Epithelial cell of esophagus (primary cell): ENCODE data around the gene UCMA.

Experiments
- DNase-seq: peaks from one replicate; pipeline ENCODE4 v3.0.0; 2010; ENCODE audit warnings: low read depth
- H3K4me3 ChIP-seq: 2 replicates; pipeline ENCODE4 v1.5.1; 2011; ENCODE audit warnings: mild to moderate bottlenecking, low read length, control low read depth
- TF ChIP-seq, protein P1 (sequence below): IDR thresholded peaks from 2 replicates; pipeline ENCODE4 v1.5.1; 2011; ENCODE audit warnings: low read depth, mild to moderate bottlenecking, low read length, control low read depth, inconsistent platforms; ENCODE audit not compliant: insufficient read depth; ENCODE audit errors: missing control alignments

Gene UCMA

DNA sequence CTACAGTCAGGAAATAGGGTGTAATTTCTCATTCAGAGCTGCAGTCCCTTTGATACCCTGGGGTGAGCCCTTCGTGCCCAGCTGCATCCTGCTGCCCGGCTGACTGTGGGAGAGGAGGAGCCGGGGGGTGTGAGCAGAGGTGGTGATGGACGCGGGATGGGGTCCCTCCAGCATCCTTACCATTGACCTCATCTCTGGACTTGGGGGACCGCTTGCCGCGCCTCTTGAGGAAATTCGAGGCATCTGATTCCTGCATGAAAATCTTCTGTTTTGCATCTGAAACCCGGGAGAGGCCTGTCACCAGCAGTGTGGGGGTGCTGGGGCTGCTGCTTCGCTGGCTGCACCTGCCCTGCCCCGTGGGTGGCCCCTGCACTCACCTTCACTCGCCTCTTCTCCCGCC lies 816 bp downstream of the UCMA start:
- TF ChIP-seq, protein P1, sequence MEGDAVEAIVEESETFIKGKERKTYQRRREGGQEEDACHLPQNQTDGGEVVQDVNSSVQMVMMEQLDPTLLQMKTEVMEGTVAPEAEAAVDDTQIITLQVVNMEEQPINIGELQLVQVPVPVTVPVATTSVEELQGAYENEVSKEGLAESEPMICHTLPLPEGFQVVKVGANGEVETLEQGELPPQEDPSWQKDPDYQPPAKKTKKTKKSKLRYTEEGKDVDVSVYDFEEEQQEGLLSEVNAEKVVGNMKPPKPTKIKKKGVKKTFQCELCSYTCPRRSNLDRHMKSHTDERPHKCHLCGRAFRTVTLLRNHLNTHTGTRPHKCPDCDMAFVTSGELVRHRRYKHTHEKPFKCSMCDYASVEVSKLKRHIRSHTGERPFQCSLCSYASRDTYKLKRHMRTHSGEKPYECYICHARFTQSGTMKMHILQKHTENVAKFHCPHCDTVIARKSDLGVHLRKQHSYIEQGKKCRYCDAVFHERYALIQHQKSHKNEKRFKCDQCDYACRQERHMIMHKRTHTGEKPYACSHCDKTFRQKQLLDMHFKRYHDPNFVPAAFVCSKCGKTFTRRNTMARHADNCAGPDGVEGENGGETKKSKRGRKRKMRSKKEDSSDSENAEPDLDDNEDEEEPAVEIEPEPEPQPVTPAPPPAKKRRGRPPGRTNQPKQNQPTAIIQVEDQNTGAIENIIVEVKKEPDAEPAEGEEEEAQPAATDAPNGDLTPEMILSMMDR: no peak
- DNase-seq: no peak
- no peak overlapping the region for H3K4me3 ChIP-seq

DNA sequence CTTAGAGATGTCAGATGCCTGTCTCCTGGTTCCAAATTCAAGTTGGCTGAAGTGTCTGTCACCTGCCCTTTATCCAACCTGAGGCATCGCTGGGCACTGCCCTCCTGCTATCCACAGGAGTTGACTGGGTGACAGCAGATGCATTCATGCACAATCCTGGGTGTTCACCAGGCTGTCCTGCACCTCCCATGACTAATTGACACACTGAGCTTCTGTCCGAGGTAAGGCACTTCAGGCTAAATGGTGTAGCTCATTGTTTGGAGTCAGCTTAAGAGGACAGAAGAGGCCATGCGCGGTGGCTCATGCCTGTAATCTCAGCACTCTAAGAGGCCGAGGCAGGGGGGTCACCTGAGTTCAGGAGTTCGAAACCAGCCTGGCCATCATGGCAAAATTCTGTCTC lies 2.4 kb downstream of the UCMA start:
- TF ChIP-seq, protein P1: no peak
- no peak overlapping the region for H3K4me3 ChIP-seq
- peak; percentile 11 for DNase-seq

DNA sequence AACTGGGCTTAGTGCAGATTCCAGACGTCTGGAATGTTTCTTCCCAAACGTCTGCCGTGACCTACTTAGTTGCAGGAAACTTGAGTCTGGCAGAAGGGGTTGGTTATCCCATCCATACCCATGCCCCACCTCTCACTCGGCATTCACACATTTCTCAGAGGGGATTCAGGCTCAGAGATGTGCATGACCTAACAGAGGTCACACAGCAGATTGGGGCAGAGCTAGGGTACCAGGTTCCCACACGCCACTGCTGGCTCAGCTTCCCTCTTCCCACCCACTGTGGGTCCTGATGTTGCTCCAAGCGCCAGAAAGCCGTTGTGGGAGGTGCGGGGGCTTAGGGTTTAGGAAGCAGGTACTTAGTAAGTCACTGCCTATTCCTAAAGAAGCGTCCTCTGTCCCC lies 3.0 kb downstream of the UCMA start:
- no peak for DNase-seq
- TF ChIP-seq, protein P1: no peak
- H3K4me3 ChIP-seq: no peak overlapping the region

DNA sequence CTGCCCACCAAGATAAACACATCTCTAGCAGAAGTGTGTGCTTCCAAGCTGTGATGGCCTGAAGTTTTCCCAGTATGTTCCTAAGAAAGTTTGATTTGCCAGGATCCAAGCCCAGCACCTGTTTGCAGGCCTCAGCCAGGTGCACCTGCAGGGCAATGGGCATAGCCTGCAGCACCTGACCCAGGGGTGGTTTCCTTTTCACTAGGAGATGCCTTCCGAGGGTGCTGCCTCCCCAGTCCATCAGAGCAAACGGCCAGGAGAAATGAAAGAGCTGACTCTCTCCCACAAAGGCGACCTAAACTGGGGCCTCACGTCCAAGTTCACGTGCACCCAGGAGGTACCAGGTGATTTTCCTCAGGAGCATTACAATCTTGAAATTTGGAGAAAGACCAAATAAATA lies 7.1 kb downstream of the UCMA start:
- TF ChIP-seq, protein P1: no peak
- H3K4me3 ChIP-seq: no peak overlapping the region
- no peak for DNase-seq

DNA sequence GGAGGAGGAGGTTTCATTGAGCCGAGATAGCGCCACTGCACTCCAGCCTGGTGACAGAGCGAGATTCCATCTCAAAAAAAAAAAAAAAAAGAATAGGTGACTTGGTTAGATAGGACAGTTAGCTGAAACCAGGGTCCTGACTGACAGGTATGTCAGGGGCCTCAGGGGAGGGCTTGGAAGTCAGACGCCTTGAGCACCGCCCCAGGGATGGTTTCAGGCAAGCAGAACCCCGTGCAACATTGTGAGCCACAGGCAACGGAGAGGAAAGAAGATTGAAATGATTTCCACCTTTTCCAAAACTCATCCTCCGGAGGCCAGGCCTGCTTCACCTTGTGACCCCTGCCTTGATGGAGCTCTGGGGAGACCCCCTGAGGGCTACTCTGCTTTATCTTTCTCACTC lies 8.6 kb downstream of the UCMA start:
- TF ChIP-seq, protein P1: no peak
- no peak for DNase-seq
- no peak overlapping the region for H3K4me3 ChIP-seq

DNA sequence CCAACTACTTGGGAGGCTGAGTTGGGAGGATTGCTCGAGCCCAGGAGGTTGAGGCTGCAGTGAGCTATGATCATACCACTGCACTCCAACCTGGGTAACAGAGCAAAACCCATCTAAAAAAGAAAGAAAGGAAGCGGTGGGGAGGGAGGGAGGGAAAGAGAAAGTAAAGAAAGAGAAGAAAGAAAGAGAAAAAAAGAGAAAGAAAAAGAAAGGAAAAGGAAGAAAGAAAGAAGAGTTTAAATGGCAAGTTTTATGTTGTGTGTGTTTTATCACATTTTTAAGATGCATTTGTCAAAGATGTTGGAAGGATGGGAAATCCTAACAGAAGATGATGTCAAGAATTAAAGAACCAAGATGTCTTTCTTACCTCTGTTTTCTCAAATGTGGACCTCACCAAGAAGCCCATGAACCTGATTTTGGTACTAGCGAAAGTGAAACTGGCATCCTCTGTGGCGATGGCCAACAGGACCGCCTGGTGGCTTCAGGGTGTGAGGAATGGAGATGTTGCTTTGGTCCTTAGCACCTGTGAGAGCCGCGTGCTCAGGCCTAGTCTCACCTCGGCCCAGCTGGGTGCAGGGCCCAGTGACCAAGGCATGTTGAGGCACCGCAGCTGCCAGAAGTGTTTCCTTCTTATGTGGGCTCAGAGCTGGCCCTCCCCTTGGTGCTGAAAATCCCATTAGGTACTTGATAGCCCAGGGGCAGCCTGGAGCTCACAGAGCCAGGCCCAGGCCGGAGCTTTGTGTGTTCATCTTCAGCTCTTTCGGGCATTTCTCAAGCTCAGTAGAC lies 9.8 kb downstream of the UCMA start:
- no peak overlapping the region for H3K4me3 ChIP-seq
- TF ChIP-seq, protein P1: no peak
- DNase-seq: peak; percentile 10

DNA sequence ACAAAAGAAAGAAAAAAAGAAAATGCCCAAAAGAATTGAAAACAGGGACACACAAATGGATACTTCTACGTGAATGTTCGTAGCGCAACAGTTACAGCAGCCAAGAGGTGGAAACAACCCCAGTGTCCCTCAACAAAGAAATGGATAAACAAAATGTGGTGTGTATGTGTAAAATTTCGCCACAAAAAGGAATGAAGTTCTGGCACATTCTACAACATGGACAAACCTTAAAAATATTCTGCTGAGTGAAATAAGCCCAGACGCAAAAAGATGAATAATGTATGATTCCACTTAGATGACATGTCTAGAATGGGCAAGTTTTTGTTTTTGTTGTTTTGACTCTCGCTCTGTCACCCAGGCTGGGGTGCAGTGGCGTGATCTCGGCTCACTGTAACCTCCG lies 10.9 kb downstream of the UCMA start:
- no peak overlapping the region for H3K4me3 ChIP-seq
- TF ChIP-seq, protein P1: no peak
- peak; percentile 6 for DNase-seq
